Suprapubic skin (tissue), 3 donors: Measurements from ENCODE around the gene SMTNL2.

Source experiments
- CTCF ChIP-seq, 2 donors: fragments of 200-600 bp in 1 of 2; fragments of 450-650 bp in 1 of 2; sonication (generic) in 1 of 2; IDR thresholded peaks; one replicate each; pipeline ENCODE4 v1.5.1; 2016 to 2019; ENCODE audit warnings: antibody characterized with exemption in 2 of 2, mild to moderate bottlenecking in 1 of 2, moderate library complexity in 1 of 2
- POLR2A ChIP-seq, 2 donors: fragments of 450-650 bp; IDR thresholded peaks; one replicate each; pipeline ENCODE4 v1.6.1; 2017; ENCODE audit warnings: antibody characterized with exemption in 2 of 2, mild to moderate bottlenecking in 2 of 2, moderate library complexity in 2 of 2

GRCh38 chr17:4648741-4649140 is 64.4 kb downstream of the SMTNL2 start:
- TF ChIP-seq CTCF (IDR thresholded peaks at IDR 0.05) (no peak), POLR2A (IDR thresholded peaks at IDR 0.05) (no peak)
